GM21360 (cell line): ENCODE data around the gene EXOC6B.
"Not testable (repeated sequence)": the region's sequence is repeated elsewhere in the genome, so short reads cannot be mapped to it uniquely, and the experiment has no call there.

Source experiments
- ATAC-seq: cut with Tn5 transposase; IDR thresholded peaks from one replicate; pipeline ENCODE4 v1.9.1; 2021; ENCODE audit warnings: mild to moderate bottlenecking, moderate library complexity; ENCODE audit not compliant: unreplicated experiment

Gene EXOC6B

GRCh38 chr2:72484622-72485021, 341.2 kb downstream of the EXOC6B start:
- not testable (repeated sequence) for ATAC-seq

DNA sequence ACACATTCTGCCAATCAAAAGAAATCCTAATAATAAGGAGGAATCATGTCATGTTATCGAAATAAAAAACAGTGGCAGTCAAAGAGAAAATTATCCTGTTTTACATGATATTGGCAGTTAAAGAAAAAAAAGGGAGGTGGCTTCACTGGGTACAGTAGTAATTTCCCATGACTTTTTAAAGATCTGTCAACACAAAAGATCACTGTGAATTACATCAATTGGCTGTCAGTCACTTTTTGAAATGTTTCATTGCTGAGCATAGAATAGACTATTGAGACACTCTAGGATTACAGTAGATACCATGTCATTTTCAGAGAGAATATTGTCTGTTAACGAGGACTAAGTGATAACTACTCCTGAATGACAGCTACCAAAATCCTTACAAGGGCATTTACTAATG, 342.5 kb downstream of the EXOC6B start:
- no peak for ATAC-seq

GRCh38 chr2:72475246-72475645, 350.6 kb downstream of the EXOC6B start:
- ATAC-seq = no peak

GRCh38 chr2:72457801-72458516, 367.9 kb downstream of the EXOC6B start:
- ATAC-seq = no peak

DNA sequence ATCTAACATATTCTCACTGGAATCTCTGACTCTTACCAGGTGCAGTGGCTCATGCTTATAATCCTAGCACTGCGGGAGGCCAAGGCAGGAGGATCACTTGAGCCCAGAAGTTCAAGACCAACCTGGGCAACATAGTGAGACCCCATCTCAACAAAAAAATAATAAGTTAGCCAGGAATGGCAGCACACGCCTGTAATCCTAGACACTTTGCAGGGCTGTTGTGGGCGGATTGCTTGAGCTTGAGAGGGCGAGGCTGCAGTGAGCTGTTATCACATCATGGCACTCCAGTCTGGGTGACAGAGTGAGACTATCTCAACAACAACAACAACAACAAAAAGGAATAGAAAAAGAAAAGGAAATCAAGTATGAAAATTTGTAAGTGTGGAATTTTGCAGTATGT, 371.6 kb downstream of the EXOC6B start:
- ATAC-seq = no peak

- no peak for ATAC-seq
Measured at GRCh38 chr2:72442270-72442669, 383.6 kb downstream of the EXOC6B start.

GRCh38 chr2:72439892-72440291, 385.9 kb downstream of the EXOC6B start:
- no peak for ATAC-seq

DNA sequence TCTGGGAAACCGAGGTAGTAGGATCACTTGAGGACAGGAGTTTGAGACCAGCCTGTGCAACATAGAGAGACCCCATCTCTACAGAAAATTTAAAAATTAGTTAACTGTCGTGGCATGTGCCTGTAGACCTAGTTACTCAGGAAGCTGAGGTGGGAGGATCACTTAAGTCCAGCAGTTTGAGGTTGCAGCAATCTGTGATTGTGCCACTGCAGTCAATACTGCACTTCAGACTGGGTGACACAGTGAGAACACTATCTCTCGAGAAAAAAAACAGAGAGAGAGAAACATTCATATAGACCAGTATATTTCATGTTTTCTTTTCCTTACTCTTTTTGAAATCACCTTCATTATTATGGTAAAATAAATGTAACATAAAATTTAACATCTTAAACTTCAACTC, 387.5 kb downstream of the EXOC6B start:
- ATAC-seq = no peak

DNA sequence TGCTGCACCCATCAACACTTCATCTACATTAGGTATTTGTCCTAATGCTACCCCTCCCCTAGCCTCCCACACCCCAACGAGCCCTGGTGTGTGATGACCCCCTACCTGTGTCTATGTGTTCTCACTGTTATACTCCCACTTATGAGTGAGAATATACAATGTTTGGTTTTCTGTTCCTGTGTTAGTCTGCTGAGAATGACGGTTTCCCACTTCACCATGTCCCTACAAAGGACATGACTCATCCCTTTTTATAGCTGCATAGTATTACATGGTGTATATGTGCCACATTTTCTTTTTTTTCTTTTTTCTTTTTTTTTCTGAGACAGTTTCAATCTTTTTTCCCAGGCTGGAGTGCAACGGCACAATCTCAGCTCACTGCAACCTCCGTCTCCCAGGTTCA, 394.1 kb downstream of the EXOC6B start:
- no peak for ATAC-seq

- ATAC-seq = no peak
Measured at GRCh38 chr2:72427022-72427861, 398.6 kb downstream of the EXOC6B start.

DNA sequence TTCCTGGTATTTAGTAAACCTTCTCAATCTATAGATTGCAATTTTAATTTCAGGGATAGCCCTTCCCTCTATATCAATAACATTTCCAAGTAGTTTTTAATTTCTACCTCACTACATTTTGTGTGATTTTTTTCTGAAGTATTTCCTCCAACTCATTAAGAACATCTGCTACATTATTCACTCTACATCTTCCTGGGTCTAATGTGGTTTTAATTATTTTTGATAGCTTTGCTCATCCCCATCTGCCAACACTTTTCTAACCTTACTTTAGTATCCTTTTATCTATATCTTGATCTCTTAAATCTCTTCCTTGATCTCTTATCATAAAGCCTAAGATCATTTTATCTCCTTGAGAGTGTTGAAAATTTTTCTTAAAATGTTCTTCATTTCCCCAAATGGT, 399.8 kb downstream of the EXOC6B start:
- ATAC-seq = no peak

- ATAC-seq = no peak
Measured at GRCh38 chr2:72423756-72424155, 402.1 kb downstream of the EXOC6B start.

DNA sequence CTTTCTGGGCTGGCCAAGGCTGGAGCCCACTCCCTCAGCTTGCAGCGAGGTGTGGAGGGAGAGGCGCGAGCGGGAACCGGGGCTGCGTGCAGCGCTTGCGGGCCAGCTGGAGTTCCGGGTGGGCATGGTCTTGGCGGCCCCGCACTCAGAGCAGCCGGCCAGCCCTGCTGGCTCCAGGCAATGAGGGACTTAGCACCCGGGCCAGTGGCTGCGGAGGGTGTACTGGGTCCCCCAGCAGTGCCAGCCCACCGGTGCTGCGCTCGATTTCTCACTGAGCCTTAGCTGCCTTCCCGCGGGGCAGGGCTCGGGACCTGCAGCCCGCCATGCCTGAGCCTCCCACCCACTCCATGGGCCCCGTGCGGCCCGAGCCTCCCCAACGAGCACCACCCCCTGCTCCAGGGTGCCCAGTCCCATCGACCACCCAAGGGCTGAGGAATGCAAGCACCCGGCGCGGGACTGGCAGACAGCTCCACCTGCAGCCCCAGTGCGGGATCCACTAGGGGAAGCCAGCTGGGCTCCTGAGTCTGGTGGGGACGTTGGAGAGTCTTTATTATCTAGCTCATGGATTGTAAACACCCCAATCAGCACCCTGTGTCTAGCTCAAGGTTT, 404.0 kb downstream of the EXOC6B start:
- not testable (repeated sequence) for ATAC-seq

DNA sequence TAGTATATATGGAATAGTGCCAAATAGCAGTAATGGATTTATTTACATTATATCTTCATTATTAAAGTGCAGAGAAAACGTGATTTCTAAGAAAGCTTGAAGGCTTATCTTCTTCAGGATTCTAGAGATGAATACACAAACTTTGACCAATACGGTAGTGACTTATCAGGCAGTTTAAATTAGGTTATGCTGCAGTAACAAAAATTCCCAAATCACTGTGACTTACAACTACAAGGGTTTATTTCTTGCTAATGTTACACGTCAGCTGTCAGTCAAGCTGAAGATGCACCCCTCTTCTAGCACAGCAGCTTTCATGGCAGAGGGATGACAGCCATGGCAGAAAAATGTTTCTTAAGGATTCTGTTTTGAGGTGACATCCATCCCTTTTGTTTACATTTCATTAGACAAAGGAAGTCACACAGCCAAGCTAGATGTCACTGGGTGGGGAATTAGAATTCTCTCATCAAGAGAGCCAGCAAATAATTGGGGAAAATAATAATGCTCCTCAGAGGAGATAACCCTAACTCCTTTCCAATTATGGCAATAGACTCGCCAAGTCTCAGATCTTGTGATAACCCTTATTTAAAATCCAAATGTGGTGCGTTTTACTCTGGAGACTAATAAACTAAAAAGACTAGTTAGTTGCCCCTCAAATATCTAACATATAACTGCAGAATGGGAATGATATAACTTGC, 409.9 kb downstream of the EXOC6B start:
- ATAC-seq = no peak

DNA sequence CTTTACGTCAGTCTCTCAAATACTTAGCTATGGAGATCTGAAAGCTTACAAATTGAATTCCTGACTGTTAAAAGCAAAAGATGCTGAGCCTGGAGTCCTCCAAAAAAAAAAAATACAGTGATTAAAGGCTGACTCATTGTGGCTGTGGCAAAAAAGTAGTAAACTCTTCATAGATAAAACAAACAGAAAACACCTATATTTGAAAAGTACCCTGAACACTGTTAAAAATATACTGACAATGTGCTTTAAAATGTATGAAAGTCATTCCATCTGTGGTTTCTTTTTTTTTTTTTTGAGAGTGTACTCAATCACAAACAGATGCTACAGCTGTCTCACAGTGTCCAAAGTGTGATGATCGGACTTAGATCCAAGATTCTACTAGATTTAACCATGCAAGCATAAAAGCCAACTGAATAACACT, 410.6 kb downstream of the EXOC6B start:
- ATAC-seq = no peak

DNA sequence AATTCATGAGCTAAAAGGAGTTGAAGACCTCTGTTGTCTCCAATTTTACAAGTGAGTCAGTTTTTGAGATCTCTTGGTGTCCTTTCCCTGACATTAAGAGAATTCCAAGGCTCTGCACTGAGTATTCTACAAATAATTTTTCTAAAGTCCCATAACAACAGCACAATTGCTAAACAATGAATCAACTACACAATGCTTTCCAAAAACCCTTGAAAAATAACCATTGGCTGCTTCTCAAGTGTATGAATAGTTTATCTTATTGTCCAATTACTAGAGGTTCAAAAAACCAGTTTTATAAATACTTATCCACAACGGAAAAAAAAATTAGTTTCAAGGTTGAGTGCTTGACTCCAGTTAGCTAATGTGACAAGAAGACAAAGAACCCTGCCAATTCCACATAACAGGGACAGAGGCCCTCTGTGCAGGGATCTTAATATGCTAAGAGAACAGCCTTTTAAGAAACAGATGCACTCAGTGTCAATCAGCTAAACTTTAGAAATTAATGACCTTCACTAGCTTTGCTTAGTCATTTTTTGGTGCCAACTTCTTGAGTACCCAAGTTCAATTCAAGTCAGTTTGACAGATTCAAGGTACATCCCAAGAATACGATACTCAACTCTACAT, 411.6 kb downstream of the EXOC6B start:
- ATAC-seq = no peak

DNA sequence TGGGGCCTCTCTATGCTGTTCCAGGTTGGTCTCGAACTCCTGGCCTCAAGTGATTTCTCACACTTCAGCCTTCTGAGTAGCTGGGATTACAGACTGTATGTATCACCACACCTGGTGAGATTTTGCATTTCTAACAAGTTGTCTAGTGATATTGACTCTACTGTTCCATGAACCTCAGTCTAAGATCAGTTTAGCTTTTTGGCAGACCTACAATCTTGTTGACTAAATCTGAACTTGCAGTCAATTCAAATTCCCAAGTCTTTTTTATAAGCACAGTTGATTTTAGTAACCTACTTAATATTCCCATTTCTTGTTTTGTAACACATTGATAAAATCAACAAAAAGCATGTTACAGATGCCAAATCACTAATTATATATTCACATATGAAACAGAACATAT, 412.1 kb downstream of the EXOC6B start:
- no peak for ATAC-seq

DNA sequence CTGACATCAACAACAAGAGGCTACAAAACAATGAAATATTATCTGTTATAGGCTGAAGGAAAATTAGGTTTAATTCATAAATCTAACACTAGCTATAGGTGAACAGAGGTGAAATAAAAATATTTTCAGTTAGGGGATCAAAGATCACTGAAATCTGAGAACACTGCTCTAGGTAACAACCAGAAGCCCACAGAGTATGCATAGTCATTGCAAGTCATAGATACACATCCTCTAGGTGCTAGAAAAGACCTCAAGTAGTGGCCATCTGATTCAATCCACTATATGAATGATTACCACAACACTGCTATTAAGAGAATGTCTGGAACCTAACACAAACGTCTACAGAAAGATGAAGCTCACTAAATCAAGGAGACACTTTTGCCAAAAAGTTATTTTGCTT, 413.6 kb downstream of the EXOC6B start:
- ATAC-seq = no peak

DNA sequence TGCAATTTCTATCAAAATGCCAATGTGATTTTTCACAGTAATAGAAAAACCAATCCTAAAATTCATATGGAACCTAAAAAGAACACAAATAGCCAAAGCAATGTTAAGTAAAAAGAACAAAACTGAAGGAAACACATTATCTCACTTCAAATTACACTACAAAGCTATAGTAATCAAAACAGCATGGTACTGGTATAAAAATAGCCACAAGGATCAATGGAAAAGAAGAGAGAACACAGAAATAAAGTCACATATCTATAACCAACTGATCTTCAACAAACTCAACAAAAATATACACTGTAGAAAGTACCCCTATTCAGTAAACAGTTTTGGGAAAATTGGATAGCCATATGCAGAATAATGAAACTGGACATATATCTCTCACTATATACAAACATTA, 426.0 kb downstream of the EXOC6B start:
- no peak for ATAC-seq

DNA sequence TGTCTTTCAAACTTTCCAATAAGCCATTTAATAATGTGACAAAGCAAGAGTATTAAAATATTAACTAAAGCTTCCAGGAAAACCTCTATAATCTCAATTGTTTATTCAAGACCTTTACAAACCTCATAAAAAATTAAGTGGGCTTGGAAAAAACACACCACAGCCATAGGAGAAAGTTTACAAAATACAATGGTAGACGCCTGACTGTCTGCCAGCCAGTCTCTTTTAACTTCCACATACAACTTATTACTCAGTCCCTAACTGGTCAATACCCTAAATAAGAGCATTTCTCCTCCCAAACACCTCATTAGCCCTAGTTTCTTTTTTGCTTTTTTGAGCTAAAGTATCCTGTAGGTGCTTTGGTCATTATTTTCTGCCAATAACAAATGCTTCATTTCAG, 430.7 kb downstream of the EXOC6B start:
- no peak for ATAC-seq

GRCh38 chr2:72394541-72395070, 431.2 kb downstream of the EXOC6B start:
- ATAC-seq = no peak
